Neural crest cell (in vitro differentiated cells): ENCODE data around the gene RHBDL1. TPM values are rescaled to one million over a fixed set of nuclear protein-coding genes. Genes with fewer than 3 reads are reported as not detected.

Experiments
- DNase-seq: peaks from one replicate; pipeline ENCODE4 v3.0.0; 2021; ENCODE audit warnings: low read depth, mixed read lengths, low spot score
- H3K27ac Mint-ChIP-seq: one replicate; pipeline ENCODE4 v1.8.0; 2021; ENCODE audit warnings: mild to moderate bottlenecking, mixed read lengths; ENCODE audit not compliant: unreplicated experiment
- H3K27me3 Mint-ChIP-seq: 2 replicates; pipeline ENCODE4 v1.8.0; 2021; ENCODE audit warnings: low read depth, mild to moderate bottlenecking, mixed read lengths
- H3K36me3 Mint-ChIP-seq: 2 replicates; pipeline ENCODE4 v1.8.0; 2021; ENCODE audit warnings: low read depth, mild to moderate bottlenecking, mixed read lengths
- H3K4me1 Mint-ChIP-seq: 2 replicates; pipeline ENCODE4 v1.8.0; 2021; ENCODE audit warnings: mixed read lengths
- H3K4me3 Mint-ChIP-seq: one replicate; pipeline ENCODE4 v1.8.0; 2021; ENCODE audit warnings: mild to moderate bottlenecking, mixed read lengths
- H3K9me3 Mint-ChIP-seq: 2 replicates; pipeline ENCODE4 v1.8.0; 2021; ENCODE audit warnings: mixed read lengths
- total RNA-seq: library from RNA; stranded (reverse); gene quantifications from 2 replicates; pipeline ENCODE4 v1.2.1, GENCODE V29; 2021
- TF ChIP-seq, protein P1 (sequence below): fragments of 200-600 bp; sonication (generic); conservative IDR thresholded peaks from 2 replicates; pipeline ENCODE4 v1.5.0; 2021; ENCODE audit warnings: antibody characterized with exemption, mild to moderate bottlenecking

Gene RHBDL1
- total RNA-seq, 1 donor from 2014 or later: 3.1 TPM

DNA sequence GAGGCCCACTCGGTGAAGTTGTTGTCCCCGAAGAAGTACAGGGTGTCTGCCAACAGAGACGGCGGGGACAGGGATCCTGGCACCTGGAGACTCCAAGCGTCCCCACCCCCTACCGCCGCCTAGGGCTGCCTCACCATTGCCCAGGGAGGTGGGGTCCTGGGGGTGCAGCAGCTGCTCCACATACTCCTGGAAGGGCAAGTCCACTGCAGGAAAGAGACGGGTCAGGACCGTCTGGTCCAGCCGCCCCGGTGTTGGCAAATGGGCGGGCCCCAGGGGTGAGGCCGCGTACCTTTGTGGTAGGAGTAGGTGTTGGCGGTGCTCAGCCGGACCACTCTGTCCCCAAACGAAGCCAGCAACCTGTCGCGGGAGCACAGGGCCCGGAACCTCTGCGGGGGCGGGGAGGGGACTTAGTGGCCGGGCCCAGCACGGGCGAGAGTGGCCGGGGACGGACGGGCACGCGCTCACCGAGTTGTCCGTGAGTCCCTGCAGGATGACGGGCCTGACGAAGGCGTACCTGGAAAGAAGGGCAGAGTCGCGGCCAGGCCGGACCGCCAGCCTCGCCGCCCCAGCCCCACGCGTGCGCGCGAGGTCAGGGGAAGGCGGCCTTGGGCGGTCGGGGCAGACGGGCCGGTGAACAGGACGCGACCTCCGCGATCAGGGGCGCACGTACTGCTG, 8.1 kb downstream of the RHBDL1 start:
- TF ChIP-seq, protein P1, sequence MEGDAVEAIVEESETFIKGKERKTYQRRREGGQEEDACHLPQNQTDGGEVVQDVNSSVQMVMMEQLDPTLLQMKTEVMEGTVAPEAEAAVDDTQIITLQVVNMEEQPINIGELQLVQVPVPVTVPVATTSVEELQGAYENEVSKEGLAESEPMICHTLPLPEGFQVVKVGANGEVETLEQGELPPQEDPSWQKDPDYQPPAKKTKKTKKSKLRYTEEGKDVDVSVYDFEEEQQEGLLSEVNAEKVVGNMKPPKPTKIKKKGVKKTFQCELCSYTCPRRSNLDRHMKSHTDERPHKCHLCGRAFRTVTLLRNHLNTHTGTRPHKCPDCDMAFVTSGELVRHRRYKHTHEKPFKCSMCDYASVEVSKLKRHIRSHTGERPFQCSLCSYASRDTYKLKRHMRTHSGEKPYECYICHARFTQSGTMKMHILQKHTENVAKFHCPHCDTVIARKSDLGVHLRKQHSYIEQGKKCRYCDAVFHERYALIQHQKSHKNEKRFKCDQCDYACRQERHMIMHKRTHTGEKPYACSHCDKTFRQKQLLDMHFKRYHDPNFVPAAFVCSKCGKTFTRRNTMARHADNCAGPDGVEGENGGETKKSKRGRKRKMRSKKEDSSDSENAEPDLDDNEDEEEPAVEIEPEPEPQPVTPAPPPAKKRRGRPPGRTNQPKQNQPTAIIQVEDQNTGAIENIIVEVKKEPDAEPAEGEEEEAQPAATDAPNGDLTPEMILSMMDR: no peak
- DNase-seq: no peak
- peaks cover 5% of the 10 kb centered on the region for H3K36me3 Mint-ChIP-seq
- peaks cover 18% of the 10 kb centered on the region for H3K4me1 Mint-ChIP-seq
- peak overlapping the region; percentile 12 for H3K27ac Mint-ChIP-seq
- H3K27me3 Mint-ChIP-seq: peaks cover 10% of the 10 kb centered on the region
- H3K4me3 Mint-ChIP-seq: peak overlapping the region; percentile 90
- H3K9me3 Mint-ChIP-seq: no peaks in the 10 kb centered on the region

GRCh38 chr16:684071-684794, 8.8 kb downstream of the RHBDL1 start, which contains the start of gene JMJD8:
Gene JMJD8 (minus strand): TSS chr16:684334. CDS start chr16:684319, 15 bp downstream.
- Mint-ChIP-seq H3K9me3 (no peaks in the 10 kb centered on the region), H3K27me3 (peaks cover 8% of the 10 kb centered on the region), H3K4me1 (peaks cover 15% of the 10 kb centered on the region), H3K36me3 (peaks cover 5% of the 10 kb centered on the region), H3K27ac (peak within 1 kb of the TSS; percentile 12), H3K4me3 (peak within 1 kb of the TSS; percentile 90)
- DNase-seq: peak; percentile 91
- TF ChIP-seq, protein P1: no peak

DNA sequence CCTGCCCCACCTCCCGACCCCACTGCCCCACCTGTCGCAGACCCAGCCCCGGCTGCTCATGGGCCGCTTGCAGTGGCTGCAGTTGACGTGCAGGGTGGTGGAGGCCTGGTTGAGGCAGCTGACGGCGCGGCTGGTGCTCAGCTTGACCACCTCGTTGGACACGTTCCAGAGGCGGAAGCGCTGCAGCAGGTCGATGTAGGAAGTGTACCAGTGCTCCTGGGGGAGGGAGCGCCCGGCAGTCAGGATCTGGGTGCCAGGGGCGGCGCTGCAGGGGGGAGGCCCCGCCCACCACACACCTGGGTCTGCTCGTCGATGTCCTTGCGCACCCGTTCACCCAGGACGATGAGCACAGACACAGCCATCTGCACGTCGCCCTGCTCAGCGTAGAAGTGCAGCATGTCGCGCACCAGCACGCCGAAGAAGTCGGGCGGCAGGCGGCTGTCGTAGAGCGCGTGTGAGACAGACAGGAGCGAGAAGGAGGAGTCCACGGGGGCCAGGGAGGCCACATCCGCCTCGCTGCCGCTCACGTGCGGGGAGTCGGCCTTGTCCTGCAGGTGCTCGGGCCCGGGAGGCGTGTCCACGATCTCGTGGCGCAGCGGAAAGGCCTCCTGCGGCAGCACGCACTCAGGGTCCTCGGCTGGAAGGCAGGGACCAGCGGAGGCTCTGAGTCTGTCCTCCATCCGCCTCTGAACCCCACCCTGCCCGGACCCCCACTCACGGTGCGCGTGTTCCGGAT, 9.7 kb downstream of the RHBDL1 start:
- Mint-ChIP-seq H3K27me3 (peaks cover 12% of the 10 kb centered on the region), H3K36me3 (peaks cover 5% of the 10 kb centered on the region), H3K27ac (no peak overlapping the region), H3K9me3 (no peaks in the 10 kb centered on the region), H3K4me1 (peaks cover 23% of the 10 kb centered on the region), H3K4me3 (no peak overlapping the region)
- TF ChIP-seq, protein P1: no peak
- DNase-seq: no peak

DNA sequence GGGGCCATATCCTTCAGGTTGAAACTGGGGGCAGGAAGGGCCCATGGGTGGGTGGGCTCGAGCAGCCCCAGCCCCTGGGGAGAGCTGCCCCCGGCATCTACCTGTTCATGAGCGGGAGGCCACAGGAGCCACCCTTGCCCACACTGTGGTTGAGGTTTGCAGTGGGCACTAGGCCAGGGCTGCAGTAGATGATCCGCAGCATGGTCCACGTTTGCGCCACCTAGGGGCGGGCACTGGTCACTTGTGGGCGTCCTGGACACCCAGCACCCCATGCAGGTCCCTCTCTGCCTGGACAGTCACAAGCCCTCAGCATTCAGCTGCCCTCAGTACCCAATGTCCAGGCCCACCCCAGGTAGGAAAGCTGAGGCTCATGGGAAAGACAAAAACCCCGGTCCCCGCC, 10.5 kb downstream of the RHBDL1 start:
- H3K36me3 Mint-ChIP-seq: peaks cover 5% of the 10 kb centered on the region
- peaks cover 18% of the 10 kb centered on the region for H3K27me3 Mint-ChIP-seq
- no peaks in the 10 kb centered on the region for H3K9me3 Mint-ChIP-seq
- DNase-seq: peak; percentile 50
- peak overlapping the region; percentile 78 for H3K4me3 Mint-ChIP-seq
- peaks cover 27% of the 10 kb centered on the region for H3K4me1 Mint-ChIP-seq
- no peak overlapping the region for H3K27ac Mint-ChIP-seq
- TF ChIP-seq, protein P1: peak; percentile 50

GRCh38 chr16:686459-687260, 11.2 kb downstream of the RHBDL1 start:
- H3K36me3 Mint-ChIP-seq: peaks cover 5% of the 10 kb centered on the region
- TF ChIP-seq, protein P1: no peak
- DNase-seq: no peak
- H3K9me3 Mint-ChIP-seq: no peaks in the 10 kb centered on the region
- peaks cover 23% of the 10 kb centered on the region for H3K4me1 Mint-ChIP-seq
- no peak overlapping the region for H3K27ac Mint-ChIP-seq
- peak overlapping the region; percentile 78 for H3K4me3 Mint-ChIP-seq
- peaks cover 22% of the 10 kb centered on the region for H3K27me3 Mint-ChIP-seq
